Daoy (cell line): Measurements from ENCODE around the gene POU3F3. TPM values are rescaled to one million over a fixed set of nuclear protein-coding genes. Genes with fewer than 3 reads are reported as not detected.

Experiments used
- total RNA-seq: library from RNA; depleted of rRNA; stranded (reverse); fragments of >200 nt; shearing (Covaris generic); gene quantifications from 2 replicates; pipeline ENCODE4 v1.2.3, GENCODE V29; 2014; rRNA removed

Gene POU3F3
- total RNA-seq, 1 experiment from 2014 or later = 5.8 TPM

Other genes with a start within 250 kb of the POU3F3 start
- 45.7 and 56.9 TPM in 2 replicates for gene MRPS9, start 184.0 kb downstream of the POU3F3 start, total RNA-seq